ENCODE results near the gene CDH13.

CDH13 gene

GRCh38 chr16:83330251-83330650 is 703.5 kb downstream of the CDH13 start:
- no peak for DNase-seq (ENCODE audit: low read depth in 2 of 3, low spot score in 2 of 3)

GRCh38 chr16:83335076-83335475 is 708.3 kb downstream of the CDH13 start:
- DNase-seq (ENCODE audit: low read depth in 2 of 3, low spot score in 2 of 3), result no peak

- DNase-seq (ENCODE audit: low read depth in 2 of 3, low spot score in 2 of 3), result no peak
These were observed 709.8 kb downstream of the CDH13 start for GRCh38 chr16:83336603-83337002.

GRCh38 chr16:83338138-83338537 is 711.4 kb downstream of the CDH13 start:
- no peak for DNase-seq (ENCODE audit: low read depth in 2 of 3, low spot score in 2 of 3)

- DNase-seq (ENCODE audit: low read depth in 2 of 3, low spot score in 2 of 3), result no peak
These were observed 712.2 kb downstream of the CDH13 start for GRCh38 chr16:83338941-83339340.

- no peak for DNase-seq (ENCODE audit: low read depth in 2 of 3, low spot score in 2 of 3)
These were observed 717.2 kb downstream of the CDH13 start for GRCh38 chr16:83343935-83344366.

GRCh38 chr16:83345846-83346640 is 719.3 kb downstream of the CDH13 start:
- DNase-seq (ENCODE audit: low read depth in 2 of 3, low spot score in 2 of 3), result no peak

- no peak for DNase-seq (ENCODE audit: low read depth in 2 of 3, low spot score in 2 of 3)
These were observed 722.2 kb downstream of the CDH13 start for GRCh38 chr16:83348991-83349390.

- no peak for DNase-seq (ENCODE audit: low read depth in 2 of 3, low spot score in 2 of 3)
These were observed 723.7 kb downstream of the CDH13 start for GRCh38 chr16:83350481-83350880.

- DNase-seq (ENCODE audit: low read depth in 2 of 3, low spot score in 2 of 3), result no peak
These were observed 725.1 kb downstream of the CDH13 start for GRCh38 chr16:83351846-83352245.

- no peak for DNase-seq (ENCODE audit: low read depth in 2 of 3, low spot score in 2 of 3)
These were observed 726.5 kb downstream of the CDH13 start for GRCh38 chr16:83353241-83353640.

GRCh38 chr16:83354015-83354414 is 727.2 kb downstream of the CDH13 start:
- no peak for DNase-seq (ENCODE audit: low read depth in 2 of 3, low spot score in 2 of 3)

GRCh38 chr16:83355570-83356218 is 728.9 kb downstream of the CDH13 start:
- DNase-seq (ENCODE audit: low read depth in 2 of 3, low spot score in 2 of 3), result no peak

GRCh38 chr16:83356266-83356665 is 729.5 kb downstream of the CDH13 start:
- no peak for DNase-seq (ENCODE audit: low read depth in 2 of 3, low spot score in 2 of 3)

- no peak for DNase-seq (ENCODE audit: low read depth in 2 of 3, low spot score in 2 of 3)
These were observed 730.2 kb downstream of the CDH13 start for GRCh38 chr16:83356986-83357385.

GRCh38 chr16:83363521-83363920 is 736.8 kb downstream of the CDH13 start:
- no peak for DNase-seq (ENCODE audit: low read depth in 2 of 3, low spot score in 2 of 3)

- no peak for DNase-seq (ENCODE audit: low read depth in 2 of 3, low spot score in 2 of 3)
These were observed 738.4 kb downstream of the CDH13 start for GRCh38 chr16:83365166-83365565.

GRCh38 chr16:83366228-83366627 is 739.5 kb downstream of the CDH13 start:
- DNase-seq (ENCODE audit: low read depth in 2 of 3, low spot score in 2 of 3), result no peak

- no peak for DNase-seq (ENCODE audit: low read depth in 2 of 3, low spot score in 2 of 3)
These were observed 748.2 kb downstream of the CDH13 start for GRCh38 chr16:83374979-83375378.

GRCh38 chr16:83389751-83390150 is 763.0 kb downstream of the CDH13 start:
- DNase-seq (ENCODE audit: low read depth in 2 of 3, low spot score in 2 of 3), result no peak

- DNase-seq (ENCODE audit: low read depth in 2 of 3, low spot score in 2 of 3), result no peak
These were observed 764.0 kb downstream of the CDH13 start for GRCh38 chr16:83390759-83391158.

- no peak for DNase-seq (ENCODE audit: low read depth in 2 of 3, low spot score in 2 of 3)
These were observed 766.0 kb downstream of the CDH13 start for GRCh38 chr16:83392743-83393142.

Data from activated CD8-positive, alpha-beta memory T cell treated with anti-CD3 and anti-CD28 coated beads for 48 hours (primary cell).